Mesenchymal stem cell (in vitro differentiated cells and primary cell): ENCODE measurements around the gene PBRM1.
A peak's percentile ranks its signal among the peaks of the same experiment; 100 is the strongest.

ENCODE experiments used
- DNase-seq: peaks from one replicate; pipeline ENCODE4 v3.0.0-alpha.2; 2013
- H2AFZ ChIP-seq: one replicate; pipeline ENCODE4 v1.6.1; 2013; ENCODE audit warnings: low read depth, mild to moderate bottlenecking, control low read depth, inconsistent platforms, low read length, moderate library complexity
- H2AK5ac ChIP-seq: 2 replicates; pipeline ENCODE4 v1.6.1; 2013; ENCODE audit warnings: low read length, moderate library complexity, mild to moderate bottlenecking, inconsistent platforms; ENCODE audit not compliant: severe bottlenecking
- H2BK120ac ChIP-seq: one replicate; pipeline ENCODE4 v1.6.1; 2013; ENCODE audit warnings: low read depth, mild to moderate bottlenecking, inconsistent platforms, low read length, moderate library complexity
- H2BK12ac ChIP-seq, 2 experiments: one replicate each; pipeline ENCODE4 v1.6.1; 2013; ENCODE audit warnings: inconsistent platforms in 2 of 2, low read length in 2 of 2, mild to moderate bottlenecking in 2 of 2, moderate library complexity in 2 of 2, control low read depth in 1 of 2
- H2BK15ac ChIP-seq: one replicate; pipeline ENCODE4 v1.6.1; 2013; ENCODE audit warnings: mild to moderate bottlenecking, low read depth, inconsistent platforms; ENCODE audit not compliant: poor library complexity, severe bottlenecking
- H2BK5ac ChIP-seq: 2 replicates; pipeline ENCODE4 v1.6.1; 2013; ENCODE audit warnings: low read depth, mild to moderate bottlenecking, low read length, control low read depth, inconsistent platforms; ENCODE audit not compliant: poor library complexity, severe bottlenecking
- H3K14ac ChIP-seq, 2 experiments: one replicate each; pipeline ENCODE4 v1.6.1; 2013; ENCODE audit warnings: inconsistent platforms in 2 of 2, low read length in 2 of 2, control low read depth in 1 of 2, mild to moderate bottlenecking in 1 of 2, moderate library complexity in 1 of 2
- H3K18ac ChIP-seq, 2 experiments: one replicate each; pipeline ENCODE4 v1.6.1; 2013; ENCODE audit warnings: inconsistent platforms in 2 of 2, low read length in 2 of 2, control low read depth in 1 of 2, low read depth in 1 of 2, mild to moderate bottlenecking in 1 of 2
- H3K23ac ChIP-seq, 2 experiments: one replicate each; pipeline ENCODE4 v1.6.1; 2013; ENCODE audit warnings: inconsistent platforms in 2 of 2, low read length in 2 of 2, mild to moderate bottlenecking in 2 of 2, moderate library complexity in 2 of 2, control low read depth in 1 of 2
- H3K27ac ChIP-seq: 2 replicates; pipeline ENCODE4 v1.5.1; 2013; ENCODE audit warnings: mild to moderate bottlenecking, moderate library complexity, low read length, control low read depth, inconsistent platforms; ENCODE audit not compliant: poor library complexity, severe bottlenecking
- H3K27me3 ChIP-seq, 2 experiments: 2 replicates each; pipeline versions ENCODE4 v1.6.1 to v1.7.0; 2013; ENCODE audit warnings: low read length in 2 of 2, mild to moderate bottlenecking in 2 of 2, moderate library complexity in 2 of 2, control low read depth in 1 of 2, inconsistent platforms in 1 of 2; ENCODE audit not compliant: control insufficient read depth in 1 of 2, insufficient read depth in 1 of 2
- H3K36me3 ChIP-seq, 2 experiments: 2 replicates each; pipeline versions ENCODE4 v1.6.1 to v1.7.0; 2013; ENCODE audit warnings: low read length in 2 of 2, control low read depth in 1 of 2, inconsistent platforms in 1 of 2, low read depth in 1 of 2, mild to moderate bottlenecking in 1 of 2; ENCODE audit not compliant: insufficient read depth in 2 of 2, control insufficient read depth in 1 of 2
- H3K4ac ChIP-seq, 2 experiments: one replicate each; pipeline ENCODE4 v1.6.1; 2013; ENCODE audit warnings: inconsistent platforms in 2 of 2, low read length in 2 of 2, mild to moderate bottlenecking in 2 of 2, moderate library complexity in 2 of 2, control low read depth in 1 of 2, low read depth in 1 of 2
- H3K4me1 ChIP-seq: 2 replicates; pipeline ENCODE4 v1.6.1; 2013; ENCODE audit warnings: low read depth, low read length, control low read depth; ENCODE audit not compliant: control insufficient read depth, insufficient read depth
- H3K4me2 ChIP-seq: 2 replicates; pipeline ENCODE4 v1.6.1; 2013; ENCODE audit warnings: low read length, mild to moderate bottlenecking, inconsistent platforms; ENCODE audit not compliant: poor library complexity, severe bottlenecking
- H3K4me3 ChIP-seq, 2 experiments: 2 replicates each; pipeline versions ENCODE4 v1.5.1 to v1.7.0; 2013; ENCODE audit warnings: low read length in 2 of 2, mild to moderate bottlenecking in 2 of 2, control low read depth in 1 of 2, low read depth in 1 of 2; ENCODE audit not compliant: insufficient read depth in 1 of 2
- H3K79me1 ChIP-seq: replicated peaks from 2 replicates; pipeline ENCODE4 v1.6.1; 2013; ENCODE audit warnings: mild to moderate bottlenecking, control low read depth, low read length, inconsistent platforms; ENCODE audit not compliant: poor library complexity, severe bottlenecking
- H3K9ac ChIP-seq: 2 replicates; pipeline ENCODE4 v1.7.0; 2013; ENCODE audit warnings: mild to moderate bottlenecking, low read length, moderate library complexity
- H3K9me3 ChIP-seq: 2 replicates; pipeline ENCODE4 v1.7.0; 2013; ENCODE audit warnings: mild to moderate bottlenecking, low read length; ENCODE audit not compliant: control insufficient read depth
- H4K8ac ChIP-seq: one replicate; pipeline ENCODE4 v1.6.1; 2013; ENCODE audit warnings: inconsistent platforms, mild to moderate bottlenecking, low read length, moderate library complexity
- H4K91ac ChIP-seq: one replicate; pipeline ENCODE4 v1.6.1; 2013; ENCODE audit warnings: mild to moderate bottlenecking, low read length, inconsistent platforms
- WGBS: methylation state at CpG from one replicate; pipeline ENCODE4 v1.1.7; 2013; ENCODE audit warnings: mixed read lengths; 5-methylcytosine and 5-hydroxymethylcytosine counted together

PBRM1 gene

DNA sequence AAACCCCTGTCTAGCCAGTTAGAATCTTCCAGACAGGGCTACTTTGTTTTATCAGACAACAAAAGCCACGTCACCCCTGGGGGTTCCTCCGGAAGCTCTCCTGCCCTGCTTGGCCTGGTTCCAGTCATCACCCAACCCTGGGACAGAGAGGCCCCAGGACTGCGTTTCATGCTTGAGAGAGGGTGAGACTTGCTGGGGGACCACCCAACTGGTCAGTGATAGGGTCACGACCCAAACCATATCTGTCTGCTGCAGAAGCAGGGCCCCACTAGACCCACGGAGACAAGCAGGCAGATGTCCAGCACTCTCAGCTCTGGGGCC lies 153.2 kb downstream of the PBRM1 start:
- Histone ChIP-seq H2BK5ac (no peak overlapping the region), H2AK5ac (no peak overlapping the region), H3K4me3 (peak overlapping the region; percentile 82 to 89), H2BK120ac (peak overlapping the region; percentile 40), H3K18ac (peak overlapping the region in 1 of 2 experiments; percentile 46), H3K9ac (peak overlapping the region; percentile 75), H2BK12ac (peak overlapping the region in 1 of 2 experiments; percentile 8), H2BK15ac (peak overlapping the region; percentile 6), H3K23ac (peak overlapping the region in 1 of 2 experiments; percentile 16), H3K4ac (peak overlapping the region; percentile 5 to 40), H2AFZ (no peak overlapping the region), H4K91ac (peak overlapping the region; percentile 57), H4K8ac (no peak overlapping the region), H3K4me1 (peaks cover 35% of the 10 kb centered on the region), H3K27ac (no peak overlapping the region), H3K27me3 (no peaks in the 10 kb centered on the region), H3K9me3 (no peaks in the 10 kb centered on the region), H3K36me3 (peaks cover 17 to 45% of the 10 kb centered on the region in 2 experiments), H3K79me1 (peaks cover 20% of the 10 kb centered on the region), H3K14ac (peak overlapping the region in 1 of 2 experiments; percentile 44), H3K4me2 (peak overlapping the region; percentile 83)
- peak; percentile 53 for DNase-seq
- 33% methylated on average over 5 of the region's 5 CpGs for WGBS

DNA sequence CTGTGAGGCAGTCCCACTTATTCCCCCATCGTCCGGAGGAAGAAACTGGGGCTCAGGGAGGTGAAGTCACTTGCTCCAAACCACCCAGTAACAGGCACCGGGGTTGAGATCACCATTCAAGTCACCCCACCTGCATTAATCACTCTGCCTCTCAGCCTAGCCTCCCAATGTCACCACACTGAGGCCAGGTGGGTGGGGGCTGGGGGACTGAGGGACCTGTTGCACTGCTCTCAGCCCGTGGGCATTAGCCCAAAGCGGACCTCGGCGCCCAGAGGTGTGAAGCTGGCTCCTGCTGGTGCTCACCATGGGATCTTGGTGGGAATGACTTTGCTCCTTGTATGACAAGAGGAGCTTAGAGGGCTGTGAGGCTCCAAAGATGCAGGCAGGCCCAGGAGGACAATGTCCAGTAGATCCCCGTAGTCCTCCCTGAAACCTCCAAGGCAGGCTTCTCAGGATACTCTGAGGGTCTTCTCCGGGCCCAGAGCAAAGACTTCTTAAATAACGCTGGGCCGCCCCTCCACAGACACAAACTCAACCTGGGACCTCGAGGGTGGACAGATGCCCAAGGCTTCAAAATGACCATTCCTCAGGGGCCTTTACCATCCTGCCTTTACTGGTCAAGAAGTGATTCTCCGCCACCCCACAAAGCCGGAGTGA lies 153.7 kb downstream of the PBRM1 start:
- no peak overlapping the region for H2BK120ac ChIP-seq
- H4K91ac ChIP-seq, result no peak overlapping the region
- no peak overlapping the region for H2AFZ ChIP-seq
- H3K4ac ChIP-seq, result no peak overlapping the region
- H3K14ac ChIP-seq, result no peak overlapping the region
- peaks cover 39% of the 10 kb centered on the region for H3K4me1 ChIP-seq
- H4K8ac ChIP-seq, result no peak overlapping the region
- peak overlapping the region in 1 of 2 experiments; percentile 82 for H3K4me3 ChIP-seq
- no peak overlapping the region for H3K27ac ChIP-seq
- H2BK12ac ChIP-seq, result no peak overlapping the region
- H2AK5ac ChIP-seq, result no peak overlapping the region
- no peak overlapping the region for H3K23ac ChIP-seq
- peaks cover 24% of the 10 kb centered on the region for H3K79me1 ChIP-seq
- H3K36me3 ChIP-seq, result peaks cover 22 to 50% of the 10 kb centered on the region in 2 experiments
- peak overlapping the region; percentile 6 for H2BK15ac ChIP-seq
- no peak for DNase-seq
- no peak overlapping the region for H3K18ac ChIP-seq
- WGBS, result 93% methylated on average over 14 of the region's 14 CpGs
- H3K9me3 ChIP-seq, result no peaks in the 10 kb centered on the region
- H2BK5ac ChIP-seq, result no peak overlapping the region
- no peaks in the 10 kb centered on the region for H3K27me3 ChIP-seq
- peak overlapping the region; percentile 75 for H3K9ac ChIP-seq
- peak overlapping the region; percentile 83 for H3K4me2 ChIP-seq

DNA sequence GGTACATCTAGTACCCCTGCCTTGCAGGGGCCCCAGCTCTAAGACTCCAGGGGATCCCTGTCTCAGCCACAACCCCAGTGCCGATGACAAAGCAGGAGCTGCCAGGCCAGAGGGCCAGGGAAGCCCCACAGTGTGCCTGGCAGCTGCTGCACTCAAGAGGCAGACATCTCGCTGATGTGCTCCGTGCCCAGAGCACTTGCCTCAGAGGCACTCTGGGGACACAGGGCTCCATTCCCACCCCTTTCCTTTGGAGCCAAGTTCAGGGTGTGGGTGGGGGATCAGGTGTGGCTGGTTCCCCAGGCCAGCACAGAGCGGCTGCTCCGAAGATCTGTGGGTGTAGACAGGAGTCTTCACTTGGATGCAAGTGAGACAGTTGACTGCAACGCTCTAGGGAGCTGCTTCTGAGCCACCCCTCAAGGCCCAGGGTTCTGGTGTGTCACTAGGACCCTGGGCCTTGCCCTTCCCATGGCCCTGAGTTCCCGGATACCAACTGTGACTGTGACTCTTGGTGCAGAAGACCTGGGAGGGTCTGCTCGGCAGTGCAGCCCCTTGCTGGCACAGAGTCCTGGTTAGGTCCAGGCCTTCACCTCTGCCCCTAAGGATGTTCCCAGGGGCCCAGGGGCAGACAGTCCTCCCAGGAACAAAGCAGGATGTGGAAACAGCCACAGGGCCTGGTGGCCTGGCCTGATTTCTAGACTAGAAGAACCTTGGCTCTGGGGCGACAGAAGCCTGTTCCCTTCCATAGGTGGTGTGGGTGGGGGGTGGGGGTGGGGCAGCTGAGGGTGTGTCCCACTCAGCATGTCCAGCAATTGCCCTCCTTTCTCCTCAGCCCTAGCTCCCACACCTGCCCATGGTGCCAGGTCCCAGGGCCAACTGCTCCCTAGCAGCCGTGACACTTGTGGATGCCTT lies 154.5 kb downstream of the PBRM1 start:
- Histone ChIP-seq H3K27ac (no peak overlapping the region), H3K4me1 (peaks cover 43% of the 10 kb centered on the region), H3K9me3 (no peaks in the 10 kb centered on the region), H3K79me1 (peaks cover 24% of the 10 kb centered on the region), H3K4me2 (no peak overlapping the region), H3K9ac (no peak overlapping the region), H3K4me3 (peak overlapping the region in 1 of 2 experiments; percentile 82), H2BK15ac (no peak overlapping the region), H2BK5ac (no peak overlapping the region), H2BK120ac (no peak overlapping the region), H2BK12ac (no peak overlapping the region), H3K27me3 (no peaks in the 10 kb centered on the region), H2AFZ (no peak overlapping the region), H4K8ac (peak overlapping the region; percentile 48), H3K36me3 (peaks cover 25 to 58% of the 10 kb centered on the region in 2 experiments), H3K14ac (peak overlapping the region in 1 of 2 experiments; percentile 58), H3K18ac (no peak overlapping the region), H2AK5ac (no peak overlapping the region), H3K4ac (peak overlapping the region in 1 of 2 experiments; percentile 13), H3K23ac (peak overlapping the region in 1 of 2 experiments; percentile 17), H4K91ac (peak overlapping the region; percentile 34)
- 91% methylated on average over 9 of the region's 10 CpGs for WGBS
- no peak for DNase-seq
